ENCODE measurements around the gene SMARCAD1. TPM values are rescaled to one million over a fixed set of nuclear protein-coding genes. Genes with fewer than 3 reads are reported as not detected.

SMARCAD1 gene
- total RNA-seq, 2 experiments from 2014 or later: 28.5 to 28.6 TPM

GRCh38 chr4:94237271-94237670 is 29.6 kb downstream of the SMARCAD1 start:
- Mint-ChIP-seq H3K36me3 (ENCODE audit: low read depth) (peaks cover 15% of the 10 kb centered on the region), H3K4me1 (ENCODE audit: low read depth) (peaks cover 3% of the 10 kb centered on the region), H3K27ac (no peak overlapping the region), H3K9me3 (no peaks in the 10 kb centered on the region), H3K27me3 (no peaks in the 10 kb centered on the region), H3K4me3 (no peak overlapping the region)
- ChIA-PET POLR2A (no interaction called here), CTCF (no interaction called here)
- ATAC-seq: no peak
- no peak for TF ChIP-seq CTCF (IDR thresholded peaks at IDR 0.05)
- DNase-seq: no peak
- intact Hi-C loops (cut with micrococcal nuclease): no loop called here

- intact Hi-C loops (cut with micrococcal nuclease): no loop called here
- no peak for TF ChIP-seq CTCF (IDR thresholded peaks at IDR 0.05)
- CTCF ChIA-PET: no interaction called here
- ATAC-seq (no peak), DNase-seq (no peak)
- H3K27me3 Mint-ChIP-seq: no peaks in the 10 kb centered on the region
- H3K4me1 Mint-ChIP-seq (ENCODE audit: low read depth): peaks cover 3% of the 10 kb centered on the region
- H3K36me3 Mint-ChIP-seq (ENCODE audit: low read depth): peaks cover 21% of the 10 kb centered on the region
- H3K27ac Mint-ChIP-seq: no peak overlapping the region
- no peaks in the 10 kb centered on the region for H3K9me3 Mint-ChIP-seq
- POLR2A ChIA-PET: no interaction called here
- H3K4me3 Mint-ChIP-seq: no peak overlapping the region
Observed at GRCh38 chr4:94238160-94238559, 30.5 kb downstream of the SMARCAD1 start.

GRCh38 chr4:94240384-94240783 is 32.7 kb downstream of the SMARCAD1 start:
- DNase-seq (no peak), ATAC-seq (no peak)
- H3K36me3 Mint-ChIP-seq (ENCODE audit: low read depth): peaks cover 32% of the 10 kb centered on the region
- no peaks in the 10 kb centered on the region for H3K27me3 Mint-ChIP-seq
- H3K4me1 Mint-ChIP-seq (ENCODE audit: low read depth): no peaks in the 10 kb centered on the region
- intact Hi-C loops (cut with micrococcal nuclease): no loop called here
- POLR2A ChIA-PET: no interaction called here
- no peaks in the 10 kb centered on the region for H3K9me3 Mint-ChIP-seq
- no peak overlapping the region for H3K27ac Mint-ChIP-seq
- CTCF ChIA-PET: no interaction called here
- no peak for TF ChIP-seq CTCF (IDR thresholded peaks at IDR 0.05)
- H3K4me3 Mint-ChIP-seq: no peak overlapping the region

- ATAC-seq: no peak
- DNase-seq: no peak
- POLR2A ChIA-PET: interaction anchor here (1.0 kb wide), 1 partner anchor 36 kb away, joined by 3 read pairs; the partner anchor contains the start of gene SMARCAD1
- Mint-ChIP-seq H3K27ac (no peak overlapping the region), H3K27me3 (no peaks in the 10 kb centered on the region), H3K36me3 (ENCODE audit: low read depth) (peaks cover 39% of the 10 kb centered on the region), H3K9me3 (no peaks in the 10 kb centered on the region), H3K4me1 (ENCODE audit: low read depth) (no peaks in the 10 kb centered on the region), H3K4me3 (no peak overlapping the region)
- CTCF ChIA-PET: interaction anchor here (1.7 to 1.8 kb wide), 2 partner anchors 9 to 12 kb away, joined by 5 to 6 read pairs; no protein-coding TSS in a partner anchor
- no peak for TF ChIP-seq CTCF (IDR thresholded peaks at IDR 0.05)
- intact Hi-C loops (cut with micrococcal nuclease): no loop called here
Observed at GRCh38 chr4:94244087-94244828, 36.6 kb downstream of the SMARCAD1 start.

GRCh38 chr4:94244829-94245185 is 37.1 kb downstream of the SMARCAD1 start:
- ATAC-seq (no peak), DNase-seq (no peak)
- Mint-ChIP-seq H3K9me3 (no peaks in the 10 kb centered on the region), H3K27me3 (no peaks in the 10 kb centered on the region), H3K36me3 (ENCODE audit: low read depth) (peaks cover 38% of the 10 kb centered on the region), H3K27ac (no peak overlapping the region), H3K4me1 (ENCODE audit: low read depth) (no peaks in the 10 kb centered on the region), H3K4me3 (no peak overlapping the region)
- intact Hi-C loops (cut with micrococcal nuclease): no loop called here
- TF ChIP-seq CTCF (IDR thresholded peaks at IDR 0.05): no peak
- POLR2A ChIA-PET: no interaction called here
- CTCF ChIA-PET: interaction anchor here (1.7 to 1.8 kb wide), 2 partner anchors 10 to 12 kb away, joined by 5 to 6 read pairs; no protein-coding TSS in a partner anchor
